GM10847 (cell line): ENCODE measurements around the gene UFL1.

ENCODE experiments used
- POLR2A ChIP-seq: IDR thresholded peaks from 2 replicates; pipeline ENCODE4 v1.6.1; 2011; ENCODE audit not compliant: insufficient read length; ENCODE audit errors: extremely low read depth

Gene UFL1

DNA sequence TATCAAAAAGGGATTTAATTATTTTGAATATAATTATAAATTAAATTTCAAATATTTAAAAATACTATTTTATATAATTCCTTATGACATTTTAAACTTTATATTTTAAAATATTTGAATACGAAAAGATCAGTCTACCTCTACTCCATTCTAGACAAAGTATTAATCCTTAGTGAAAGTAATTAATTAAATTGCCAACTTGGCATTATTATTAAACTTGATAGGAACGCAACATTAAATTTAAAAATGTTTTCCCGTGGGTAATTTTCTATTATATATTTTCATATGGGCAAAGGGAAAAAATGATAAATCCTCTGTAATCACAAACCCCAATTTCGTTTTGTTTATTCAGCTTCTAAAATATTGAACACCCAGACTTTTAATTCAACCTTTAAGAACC, 33.0 kb downstream of the UFL1 start:
- TF ChIP-seq POLR2A: no peak

DNA sequence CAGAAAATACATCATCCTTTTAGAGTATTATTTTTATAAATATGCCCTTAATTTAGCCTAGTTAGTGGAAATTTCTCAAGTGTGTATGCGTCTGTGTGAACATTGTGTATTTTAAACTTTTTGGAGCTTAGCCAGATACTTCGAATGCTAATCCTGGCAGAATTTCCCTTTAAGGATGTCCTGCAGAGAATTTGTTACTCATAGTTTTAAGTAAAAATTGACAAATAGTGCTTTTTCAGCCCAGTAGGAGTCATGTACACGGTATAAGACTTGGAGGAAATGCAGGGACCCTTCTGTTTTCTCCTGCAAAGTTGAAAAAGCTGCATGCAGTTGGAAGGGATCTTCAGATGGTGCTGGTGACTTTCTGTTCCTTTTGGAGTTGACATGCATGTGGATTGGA, 41.3 kb downstream of the UFL1 start, which contains the start of gene FHL5:
TSS of gene FHL5 (plus strand) at position 243 of the 400 bp plus-strand sequence. CDS start 40,486 bp downstream, outside the sequence.
- no peak for TF ChIP-seq POLR2A

- TF ChIP-seq POLR2A: no peak
Observed at GRCh38 chr6:96563853-96564252, 42.2 kb downstream of the UFL1 start.

GRCh38 chr6:96570053-96570452, 48.4 kb downstream of the UFL1 start:
- TF ChIP-seq POLR2A: no peak

DNA sequence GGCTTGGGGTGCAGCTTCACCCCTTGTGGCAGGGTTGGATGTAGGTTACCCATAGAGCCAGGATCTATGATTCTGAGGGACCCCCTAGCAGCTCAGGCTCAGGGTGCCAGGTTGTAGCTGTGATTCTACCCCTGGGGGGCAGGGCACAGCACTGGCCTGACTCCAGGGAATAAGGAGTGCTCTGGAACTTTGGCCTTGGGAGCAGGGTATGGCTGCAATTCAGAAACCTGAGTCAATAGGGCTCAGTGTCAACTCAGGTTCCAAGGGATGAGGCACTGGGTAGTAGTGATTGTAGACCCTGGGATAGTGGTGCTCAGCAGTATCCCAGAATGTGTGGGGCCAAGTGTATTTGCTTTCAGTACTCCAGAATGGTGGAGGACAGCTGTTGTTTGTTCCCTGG, 49.9 kb downstream of the UFL1 start:
- no peak for TF ChIP-seq POLR2A

DNA sequence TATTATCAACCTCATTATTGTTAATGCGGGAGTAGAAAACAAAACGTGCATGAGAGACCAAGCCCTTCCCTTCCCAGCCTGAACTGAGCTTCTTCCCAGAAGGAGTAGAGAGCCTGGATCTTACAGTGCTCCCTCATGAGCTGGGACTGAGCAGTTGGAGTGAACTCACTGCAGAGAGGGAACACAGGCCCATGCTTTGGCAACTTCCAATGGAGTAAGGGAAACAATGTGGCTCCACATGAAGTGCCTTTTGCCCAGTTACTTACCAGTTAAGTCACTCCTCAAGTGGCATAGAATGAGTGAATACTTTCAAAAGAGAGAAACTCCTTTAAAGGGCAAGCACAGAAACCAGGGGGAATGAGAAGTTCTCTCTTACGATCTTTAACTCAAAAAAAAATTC, 53.8 kb downstream of the UFL1 start:
- TF ChIP-seq POLR2A: no peak

DNA sequence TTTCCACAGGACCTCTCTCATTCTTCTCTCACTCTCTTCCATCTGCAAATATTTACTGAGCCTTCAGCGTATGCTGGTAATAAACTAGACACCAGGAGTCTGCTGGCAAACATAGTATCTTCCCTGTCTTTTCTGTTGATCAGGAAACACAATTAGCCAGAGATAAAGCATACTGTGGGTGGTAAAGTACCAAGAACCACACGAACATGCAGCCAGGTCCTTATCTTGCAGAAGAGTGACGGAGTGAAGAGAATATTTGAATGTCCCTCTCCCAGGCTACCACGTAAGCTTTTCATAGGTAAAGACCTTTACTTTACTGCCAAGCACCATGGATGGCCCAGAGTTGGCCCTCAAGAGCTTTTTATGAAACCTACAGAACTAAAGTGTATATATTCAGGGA, 54.6 kb downstream of the UFL1 start:
- no peak for TF ChIP-seq POLR2A

- TF ChIP-seq POLR2A: no peak
Observed at GRCh38 chr6:96582021-96582420, 60.4 kb downstream of the UFL1 start.

DNA sequence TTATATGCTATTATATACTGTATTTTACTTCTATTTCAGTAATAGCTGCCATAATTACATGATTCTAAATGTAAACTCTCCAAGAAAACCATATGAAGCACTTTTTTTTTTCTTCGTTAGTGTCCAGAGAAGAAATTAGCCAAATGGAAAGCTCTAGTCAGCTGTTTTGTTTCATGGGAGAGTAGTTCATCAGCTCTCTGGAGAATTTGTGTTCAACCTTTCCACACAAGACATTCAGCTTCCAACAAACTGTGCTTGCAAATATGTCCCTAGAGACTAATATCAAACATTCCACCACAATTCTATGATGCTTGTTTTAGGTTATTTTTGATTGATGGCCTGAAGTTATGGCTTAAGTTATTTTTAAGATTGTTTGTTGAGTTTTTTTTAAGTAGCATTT, 60.8 kb downstream of the UFL1 start:
- TF ChIP-seq POLR2A: no peak

DNA sequence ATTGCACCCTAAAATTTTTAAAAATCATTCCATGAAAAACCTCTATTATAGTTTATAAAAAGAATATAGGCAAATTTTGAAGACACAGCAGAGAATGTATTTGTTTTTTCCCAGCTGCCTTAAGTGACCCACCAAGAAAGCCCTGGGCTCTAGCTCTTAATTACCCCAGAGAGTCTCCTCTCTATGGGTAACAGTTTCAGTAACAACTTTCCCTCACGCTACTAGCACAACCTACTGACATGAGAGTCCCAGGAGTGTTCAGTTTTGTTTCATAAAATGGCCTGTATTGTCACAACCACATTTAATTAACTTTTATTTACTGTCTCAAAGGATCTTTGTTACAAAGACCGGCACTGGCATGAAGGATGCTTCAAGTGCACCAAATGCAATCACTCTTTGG, 82.8 kb downstream of the UFL1 start:
- no peak for TF ChIP-seq POLR2A
